HFF-Myc (cell line): ENCODE results near the gene RREB1.

Experiments
- DNase-seq: peaks from one replicate; pipeline ENCODE4 v3.0.0-alpha.2; 2011; ENCODE audit warnings: low read depth; ENCODE audit errors: extremely low read depth
- H3K4me3 ChIP-seq: replicated peaks from 2 replicates; pipeline ENCODE4 v1.5.1; 2011; ENCODE audit warnings: low read depth, mild to moderate bottlenecking, control low read depth, low read length
- CTCF ChIP-seq: IDR thresholded peaks from 2 replicates; pipeline ENCODE4 v1.5.1; 2012; ENCODE audit warnings: mild to moderate bottlenecking, low read depth, low read length, control low read depth; ENCODE audit errors: missing control alignments

The RREB1 gene

GRCh38 chr6:7132398-7133035, 24.8 kb downstream of the RREB1 start:
- H3K4me3 ChIP-seq, result no peak overlapping the region
- no peak for DNase-seq
- TF ChIP-seq CTCF, result no peak

DNA sequence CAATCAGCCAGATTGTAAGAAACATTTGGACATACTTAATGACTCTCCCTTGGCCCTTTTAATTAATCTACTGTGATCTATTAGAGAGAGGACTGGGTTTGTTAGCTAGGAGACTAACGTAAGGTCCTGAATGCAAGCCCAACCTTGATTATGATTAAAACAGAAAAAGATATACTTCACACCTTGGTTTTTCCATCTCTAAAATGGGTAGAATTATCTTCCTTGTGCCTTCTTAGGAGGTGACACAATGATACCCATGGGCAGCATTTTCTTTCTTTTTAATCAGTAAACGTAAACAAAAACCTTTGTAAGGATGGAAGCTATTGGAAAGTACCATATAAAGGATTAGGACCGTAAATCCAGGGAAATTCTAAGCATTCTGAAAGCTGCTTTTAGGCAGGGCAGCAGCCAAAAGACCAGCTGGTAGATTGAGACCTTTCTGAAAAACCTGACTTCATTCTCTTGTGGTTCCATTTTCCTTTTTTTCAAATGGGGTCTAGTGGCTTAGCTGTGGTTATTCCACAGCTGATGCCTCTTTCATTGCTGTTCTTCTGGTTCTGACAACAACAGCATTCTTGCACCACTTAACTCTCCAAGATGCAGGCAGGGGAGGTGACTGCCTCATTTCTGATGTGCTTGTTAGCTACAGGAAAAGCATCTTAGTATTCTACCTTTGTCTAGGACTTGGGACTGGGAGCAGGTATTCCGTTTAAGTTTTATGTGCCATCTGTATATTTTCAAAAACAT, 27.4 kb downstream of the RREB1 start:
- TF ChIP-seq CTCF, result no peak
- no peak for DNase-seq
- H3K4me3 ChIP-seq, result no peak overlapping the region

DNA sequence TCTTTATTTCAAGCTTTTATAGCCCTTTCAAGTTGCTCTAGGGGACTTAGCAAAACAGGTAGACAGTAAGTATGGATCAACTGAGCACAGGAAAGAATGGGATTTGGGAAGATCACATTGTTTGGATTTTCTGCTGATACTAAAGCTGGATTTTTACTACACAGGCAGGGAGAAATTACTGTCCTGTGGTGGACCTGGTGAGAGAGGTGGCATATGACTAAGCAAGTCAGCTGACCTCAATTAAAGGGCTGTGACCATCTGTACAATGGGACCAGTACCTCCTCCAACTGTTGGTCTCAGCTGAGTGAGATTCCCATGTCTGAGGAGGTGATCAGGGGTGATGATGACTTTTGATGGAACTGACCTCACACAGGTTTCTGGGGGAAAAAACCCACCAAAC, 28.0 kb downstream of the RREB1 start:
- TF ChIP-seq CTCF, result no peak
- H3K4me3 ChIP-seq, result no peak overlapping the region
- no peak for DNase-seq

- H3K4me3 ChIP-seq, result no peak overlapping the region
- no peak for DNase-seq
- no peak for TF ChIP-seq CTCF
Observed at GRCh38 chr6:7136859-7137334, 29.1 kb downstream of the RREB1 start.

- no peak for TF ChIP-seq CTCF
- no peak for DNase-seq
- no peak overlapping the region for H3K4me3 ChIP-seq
Observed at GRCh38 chr6:7137335-7138045, 29.7 kb downstream of the RREB1 start.

DNA sequence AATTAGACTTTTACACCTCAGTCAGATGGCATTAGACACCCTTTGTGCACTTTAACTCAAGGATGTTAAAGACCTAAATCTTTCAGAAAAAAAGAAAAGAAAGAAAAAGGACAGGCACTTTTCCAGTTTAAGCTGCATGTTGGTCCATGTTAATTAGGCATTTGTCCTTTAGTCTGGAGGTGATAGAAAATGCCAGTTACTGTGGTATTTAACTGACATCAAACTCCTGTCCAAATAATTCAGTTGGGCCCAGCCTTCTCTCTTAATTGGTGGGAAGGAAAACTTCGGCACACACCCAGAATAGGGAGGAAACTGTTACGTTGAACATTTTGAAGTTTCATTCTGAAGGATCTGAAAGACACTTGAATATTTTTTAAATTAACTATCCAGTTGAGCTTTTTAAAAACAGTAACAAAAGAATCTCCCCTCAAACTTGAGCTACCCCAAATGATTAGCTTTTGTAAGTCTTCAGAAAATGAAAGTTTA, 30.3 kb downstream of the RREB1 start:
- no peak overlapping the region for H3K4me3 ChIP-seq
- DNase-seq, result no peak

More for the DNA sequence above, 30.3 kb downstream of the RREB1 start:
- no peak for TF ChIP-seq CTCF
